OCI-LY3 (cell line): ENCODE measurements around the gene KCNAB1.
"Not testable (repeated sequence)": the region's sequence is repeated elsewhere in the genome, so short reads cannot be mapped to it uniquely, and the experiment has no call there.

Experiments
- H2AFZ ChIP-seq: fragments of 200-600, 300-600 bp; shearing (Covaris generic); 2 replicates; pipeline ENCODE4 v1.6.0; 2014; ENCODE audit warnings: antibody characterized with exemption, low read depth, low read length
- H3K27ac ChIP-seq: fragments of 200-600, 300-600 bp; sonication (generic); 2 replicates; pipeline ENCODE4 v1.5.1; 2014; ENCODE audit warnings: mild to moderate bottlenecking, low read length, moderate library complexity, mixed read lengths
- H3K27me3 ChIP-seq: fragments of 200-600, 300-600 bp; sonication (generic); 2 replicates; pipeline ENCODE4 v1.6.1; 2014; ENCODE audit warnings: low read depth, low read length, mixed read lengths
- H3K36me3 ChIP-seq: fragments of 200-600, 300-600 bp; sonication (generic); replicated peaks from 2 replicates; pipeline ENCODE3; 2014; ENCODE audit warnings: low read depth, low read length, mixed read lengths
- H3K4me1 ChIP-seq: fragments of 300-600, 200-600 bp; sonication (generic); 2 replicates; pipeline ENCODE4 v1.6.1; 2014; ENCODE audit warnings: low read length, mixed read lengths
- H3K4me2 ChIP-seq: fragments of 200-600, 300-600 bp; sonication (generic); 2 replicates; pipeline ENCODE4 v1.6.1; 2014; ENCODE audit warnings: low read length, mixed read lengths
- H3K4me3 ChIP-seq: fragments of 300-600, 200-600 bp; sonication (generic); 2 replicates; pipeline ENCODE4 v1.5.1; 2014; ENCODE audit warnings: antibody characterized with exemption, mild to moderate bottlenecking, low read length, moderate library complexity
- H3K79me2 ChIP-seq: fragments of 300-600, 200-600 bp; shearing (Covaris generic); 2 replicates; pipeline ENCODE4 v1.6.1; 2014; ENCODE audit warnings: mild to moderate bottlenecking, low read length, mixed read lengths
- H3K9ac ChIP-seq: fragments of 300-600, 200-600 bp; shearing (Covaris generic); 2 replicates; pipeline ENCODE4 v1.6.0; 2014; ENCODE audit warnings: mild to moderate bottlenecking, low read length, moderate library complexity
- H3K9me3 ChIP-seq: fragments of 200-600, 300-600 bp; shearing (Covaris generic); 2 replicates; pipeline ENCODE4 v1.6.1; 2014; ENCODE audit warnings: low read length, mixed read lengths; ENCODE audit not compliant: insufficient read depth
- H4K20me1 ChIP-seq: fragments of 200-600, 300-600 bp; sonication (generic); 2 replicates; pipeline ENCODE4 v1.6.1; 2016; ENCODE audit warnings: low read length, mixed read lengths; ENCODE audit not compliant: insufficient read depth
- EZH2phosphoT487 ChIP-seq: fragments of 200-600 bp; shearing (Covaris generic); IDR thresholded peaks from 2 replicates; pipeline ENCODE4 v1.6.1; 2018; ENCODE audit warnings: antibody characterized with exemption, mixed run types, low read depth
- TF ChIP-seq, protein P1 (sequence below): fragments of 200-600, 300-600 bp; sonication (generic); IDR thresholded peaks from 2 replicates; pipeline ENCODE4 v1.5.1; 2014; ENCODE audit warnings: antibody characterized with exemption, low read length, low read depth

Gene KCNAB1

DNA sequence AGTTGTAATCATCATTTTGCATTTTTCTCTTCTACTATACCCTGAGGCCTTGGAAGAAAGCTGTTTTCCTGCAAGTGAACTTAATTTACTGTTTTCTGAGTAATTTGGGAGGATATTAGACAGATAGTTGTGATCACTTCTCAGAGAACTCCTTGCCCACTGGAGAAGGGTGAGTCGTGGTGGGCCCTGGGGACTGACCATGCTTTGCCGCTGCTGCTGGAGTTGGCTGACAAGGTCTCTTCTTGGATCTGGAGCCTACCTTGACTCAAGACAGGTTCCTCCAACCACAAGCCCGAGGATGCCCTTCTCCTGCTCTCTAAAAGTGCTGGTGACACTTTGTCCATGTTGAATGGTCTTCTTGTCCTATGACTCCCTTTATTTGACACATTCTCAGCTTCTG lies 68.4 kb downstream of the KCNAB1 start:
- H4K20me1 ChIP-seq, result no peaks in the 10 kb centered on the region
- H3K9me3 ChIP-seq, result no peaks in the 10 kb centered on the region
- peaks cover 14% of the 10 kb centered on the region for H3K4me1 ChIP-seq
- H3K27ac ChIP-seq, result no peak overlapping the region
- H3K36me3 ChIP-seq, result no peaks in the 10 kb centered on the region
- H2AFZ ChIP-seq, result no peak overlapping the region
- no peaks in the 10 kb centered on the region for H3K79me2 ChIP-seq
- H3K4me2 ChIP-seq, result no peak overlapping the region
- TF ChIP-seq EZH2phosphoT487, result no peak
- TF ChIP-seq, protein P1, sequence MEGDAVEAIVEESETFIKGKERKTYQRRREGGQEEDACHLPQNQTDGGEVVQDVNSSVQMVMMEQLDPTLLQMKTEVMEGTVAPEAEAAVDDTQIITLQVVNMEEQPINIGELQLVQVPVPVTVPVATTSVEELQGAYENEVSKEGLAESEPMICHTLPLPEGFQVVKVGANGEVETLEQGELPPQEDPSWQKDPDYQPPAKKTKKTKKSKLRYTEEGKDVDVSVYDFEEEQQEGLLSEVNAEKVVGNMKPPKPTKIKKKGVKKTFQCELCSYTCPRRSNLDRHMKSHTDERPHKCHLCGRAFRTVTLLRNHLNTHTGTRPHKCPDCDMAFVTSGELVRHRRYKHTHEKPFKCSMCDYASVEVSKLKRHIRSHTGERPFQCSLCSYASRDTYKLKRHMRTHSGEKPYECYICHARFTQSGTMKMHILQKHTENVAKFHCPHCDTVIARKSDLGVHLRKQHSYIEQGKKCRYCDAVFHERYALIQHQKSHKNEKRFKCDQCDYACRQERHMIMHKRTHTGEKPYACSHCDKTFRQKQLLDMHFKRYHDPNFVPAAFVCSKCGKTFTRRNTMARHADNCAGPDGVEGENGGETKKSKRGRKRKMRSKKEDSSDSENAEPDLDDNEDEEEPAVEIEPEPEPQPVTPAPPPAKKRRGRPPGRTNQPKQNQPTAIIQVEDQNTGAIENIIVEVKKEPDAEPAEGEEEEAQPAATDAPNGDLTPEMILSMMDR, result no peak
- H3K9ac ChIP-seq, result no peak overlapping the region
- no peaks in the 10 kb centered on the region for H3K27me3 ChIP-seq
- H3K4me3 ChIP-seq, result no peak overlapping the region

DNA sequence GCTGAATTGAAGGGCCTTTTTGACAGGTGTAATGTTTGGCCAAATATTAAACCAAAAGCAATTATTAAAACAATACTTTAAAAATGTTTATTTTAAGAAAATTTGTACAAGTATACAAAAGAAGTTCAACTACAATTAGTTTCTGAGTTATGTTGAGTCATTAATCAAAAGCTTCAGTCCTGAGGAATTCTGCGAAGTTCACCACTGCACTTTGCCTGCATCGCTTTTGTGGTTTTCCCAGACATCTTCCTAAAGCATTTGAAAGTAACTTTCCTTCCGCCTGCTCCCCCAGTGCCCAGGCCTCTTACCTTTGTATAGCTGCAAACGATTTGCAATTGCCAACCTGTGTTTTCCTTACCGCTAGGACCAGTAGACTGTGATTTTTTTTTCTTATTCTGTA lies 69.5 kb downstream of the KCNAB1 start:
- no peaks in the 10 kb centered on the region for H3K36me3 ChIP-seq
- H3K79me2 ChIP-seq, result no peaks in the 10 kb centered on the region
- no peak overlapping the region for H3K4me3 ChIP-seq
- no peak overlapping the region for H2AFZ ChIP-seq
- no peak overlapping the region for H3K27ac ChIP-seq
- H3K9me3 ChIP-seq, result no peaks in the 10 kb centered on the region
- no peaks in the 10 kb centered on the region for H4K20me1 ChIP-seq
- no peaks in the 10 kb centered on the region for H3K27me3 ChIP-seq
- no peak for TF ChIP-seq EZH2phosphoT487
- TF ChIP-seq, protein P1, result no peak
- peaks cover 14% of the 10 kb centered on the region for H3K4me1 ChIP-seq
- H3K4me2 ChIP-seq, result no peak overlapping the region
- no peak overlapping the region for H3K9ac ChIP-seq

DNA sequence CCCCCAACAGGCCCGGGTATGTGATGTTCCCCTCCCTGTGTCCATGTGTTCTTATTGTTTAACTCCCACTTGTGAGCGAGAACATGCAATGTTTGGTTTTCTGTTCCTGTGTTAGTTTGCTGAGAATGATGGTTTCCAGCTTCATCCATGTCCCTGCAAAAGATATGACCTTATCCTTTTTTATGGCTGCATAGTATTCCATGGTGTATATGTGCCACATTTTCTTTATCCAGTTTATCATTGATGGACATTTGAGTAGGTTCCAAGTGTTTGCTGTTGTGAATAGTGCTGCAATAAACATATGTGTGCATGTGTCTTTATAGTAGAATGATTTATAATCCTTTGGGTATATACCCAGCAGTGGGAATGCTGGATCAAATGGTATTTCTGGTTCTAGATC lies 74.6 kb downstream of the KCNAB1 start:
- H3K4me2 ChIP-seq, H3K27me3 ChIP-seq, H3K4me3 ChIP-seq, H3K9ac ChIP-seq, H3K9me3 ChIP-seq, H2AFZ ChIP-seq, H3K27ac ChIP-seq, H3K79me2 ChIP-seq, H4K20me1 ChIP-seq, H3K36me3 ChIP-seq: not testable (repeated sequence)
- H3K4me1 ChIP-seq, result peaks cover 14% of the 10 kb centered on the region

DNA sequence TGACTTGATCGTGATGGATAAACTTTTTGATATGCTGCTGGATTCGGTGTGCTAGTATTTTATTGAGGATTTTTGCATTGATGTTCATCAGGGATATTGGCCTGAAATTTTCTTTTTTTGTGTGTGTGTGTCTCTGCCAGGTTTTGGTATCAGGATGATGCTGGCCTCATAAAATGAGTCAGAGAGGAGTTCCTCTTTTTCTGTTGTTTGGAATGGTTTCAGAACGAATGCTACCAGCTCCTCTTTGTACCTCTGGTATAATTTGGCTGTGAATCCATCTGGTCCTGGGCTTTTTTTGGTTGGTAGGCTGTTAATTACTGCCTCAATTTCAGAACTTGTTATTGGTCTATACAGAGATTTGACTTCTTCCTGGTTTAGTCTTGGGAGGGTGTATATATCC lies 76.8 kb downstream of the KCNAB1 start:
- not testable (repeated sequence) for H3K9me3 ChIP-seq, H2AFZ ChIP-seq, H3K27me3 ChIP-seq, H3K36me3 ChIP-seq, H3K79me2 ChIP-seq, H3K9ac ChIP-seq, H3K27ac ChIP-seq, H4K20me1 ChIP-seq
- 0 out of 2 replicates have a peak overlapping the region, but pooled peaks have one; percentile 21 for H3K4me3 ChIP-seq
- H3K4me2 ChIP-seq, result peak overlapping the region; percentile 46
- peaks cover 14% of the 10 kb centered on the region for H3K4me1 ChIP-seq

DNA sequence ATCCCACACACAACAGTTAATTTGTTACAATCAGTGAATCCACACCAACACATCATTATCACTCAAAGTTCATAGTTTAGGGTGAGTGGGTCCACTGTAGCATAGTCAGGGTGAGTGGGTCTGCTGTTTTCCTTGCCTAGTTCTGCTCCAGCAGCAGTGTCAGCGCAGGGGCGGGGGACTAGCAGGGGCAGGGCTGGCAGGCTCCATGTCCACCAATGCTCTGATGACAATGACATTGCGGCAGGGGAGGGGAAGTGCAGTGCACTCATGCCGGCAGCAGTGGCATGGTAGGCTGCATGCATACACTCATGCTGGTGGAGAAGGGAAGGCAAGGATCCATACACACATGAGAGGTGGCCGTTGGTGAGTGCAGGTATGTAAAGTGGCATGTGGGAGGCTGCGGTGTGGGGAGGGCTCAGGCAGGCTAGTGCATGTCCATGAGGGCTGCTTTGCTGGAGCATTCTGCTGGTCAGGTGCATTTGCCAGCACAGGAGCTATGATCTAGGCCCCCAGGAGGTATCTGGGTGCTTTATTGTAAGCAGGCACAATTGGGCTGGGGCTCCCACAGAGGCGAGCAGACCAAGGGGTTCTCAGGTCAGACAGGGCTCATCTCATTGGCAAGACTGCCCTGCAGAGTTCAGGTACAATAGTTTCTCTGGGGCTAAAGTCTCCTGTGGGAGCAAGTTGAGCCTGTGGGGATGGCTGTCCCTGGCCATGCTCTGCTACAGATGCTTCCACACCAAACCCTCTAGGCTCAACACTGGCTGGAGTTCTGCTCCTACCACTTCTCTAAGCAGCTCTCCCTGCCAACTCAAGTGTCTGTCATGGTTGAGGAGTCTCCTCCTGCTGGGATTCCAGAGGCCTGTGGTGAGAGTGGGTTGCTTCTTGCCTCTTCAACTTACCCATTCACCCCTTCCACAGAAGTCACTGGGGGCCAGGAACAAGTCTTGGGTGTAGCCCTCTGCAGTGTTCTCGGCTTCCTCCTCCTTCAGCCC lies 81.3 kb downstream of the KCNAB1 start:
- no peak for TF ChIP-seq EZH2phosphoT487
- TF ChIP-seq, protein P1, result no peak
- Histone ChIP-seq H3K4me1 (peaks cover 9% of the 10 kb centered on the region), H4K20me1 (no peaks in the 10 kb centered on the region), H3K9ac (no peak overlapping the region), H2AFZ (no peak overlapping the region), H3K4me2 (no peak overlapping the region), H3K27ac (no peak overlapping the region), H3K9me3 (no peaks in the 10 kb centered on the region), H3K27me3 (no peaks in the 10 kb centered on the region), H3K4me3 (no peak overlapping the region), H3K36me3 (no peaks in the 10 kb centered on the region), H3K79me2 (no peaks in the 10 kb centered on the region)
